Astrocyte of the spinal cord (primary cell): Measurements from ENCODE around the gene LNPK.
A peak's percentile ranks its signal among the peaks of the same experiment; 100 is the strongest.
"Not testable (repeated sequence)": the region's sequence is repeated elsewhere in the genome, so short reads cannot be mapped to it uniquely, and the experiment has no call there.

Source experiments
- DNase-seq: peaks from one replicate; pipeline ENCODE4 v3.0.0; 2011; ENCODE audit warnings: low read depth, low spot score
- H3K4me3 ChIP-seq: 2 replicates; pipeline ENCODE4 v1.5.1; 2011; ENCODE audit warnings: low read depth, mild to moderate bottlenecking, low read length, moderate library complexity
- in situ Hi-C: cut with HindIII; loops from 2 replicates; pipeline ENCODE4 v1.10.0; 2017; ENCODE audit warnings: low sequenced_read_pairs
- TF ChIP-seq, protein P1 (sequence below): IDR thresholded peaks from 2 replicates; pipeline ENCODE4 v1.5.1; 2012; ENCODE audit warnings: low read depth, mild to moderate bottlenecking, low read length, inconsistent platforms

Gene LNPK

GRCh38 chr2:175976391-175977157 lies 25.5 kb downstream of the LNPK start:
- DNase-seq, result peak; percentile 36
- in situ Hi-C loops, result no loop called here
- TF ChIP-seq, protein P1, sequence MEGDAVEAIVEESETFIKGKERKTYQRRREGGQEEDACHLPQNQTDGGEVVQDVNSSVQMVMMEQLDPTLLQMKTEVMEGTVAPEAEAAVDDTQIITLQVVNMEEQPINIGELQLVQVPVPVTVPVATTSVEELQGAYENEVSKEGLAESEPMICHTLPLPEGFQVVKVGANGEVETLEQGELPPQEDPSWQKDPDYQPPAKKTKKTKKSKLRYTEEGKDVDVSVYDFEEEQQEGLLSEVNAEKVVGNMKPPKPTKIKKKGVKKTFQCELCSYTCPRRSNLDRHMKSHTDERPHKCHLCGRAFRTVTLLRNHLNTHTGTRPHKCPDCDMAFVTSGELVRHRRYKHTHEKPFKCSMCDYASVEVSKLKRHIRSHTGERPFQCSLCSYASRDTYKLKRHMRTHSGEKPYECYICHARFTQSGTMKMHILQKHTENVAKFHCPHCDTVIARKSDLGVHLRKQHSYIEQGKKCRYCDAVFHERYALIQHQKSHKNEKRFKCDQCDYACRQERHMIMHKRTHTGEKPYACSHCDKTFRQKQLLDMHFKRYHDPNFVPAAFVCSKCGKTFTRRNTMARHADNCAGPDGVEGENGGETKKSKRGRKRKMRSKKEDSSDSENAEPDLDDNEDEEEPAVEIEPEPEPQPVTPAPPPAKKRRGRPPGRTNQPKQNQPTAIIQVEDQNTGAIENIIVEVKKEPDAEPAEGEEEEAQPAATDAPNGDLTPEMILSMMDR, result no peak
- no peak overlapping the region for H3K4me3 ChIP-seq

DNA sequence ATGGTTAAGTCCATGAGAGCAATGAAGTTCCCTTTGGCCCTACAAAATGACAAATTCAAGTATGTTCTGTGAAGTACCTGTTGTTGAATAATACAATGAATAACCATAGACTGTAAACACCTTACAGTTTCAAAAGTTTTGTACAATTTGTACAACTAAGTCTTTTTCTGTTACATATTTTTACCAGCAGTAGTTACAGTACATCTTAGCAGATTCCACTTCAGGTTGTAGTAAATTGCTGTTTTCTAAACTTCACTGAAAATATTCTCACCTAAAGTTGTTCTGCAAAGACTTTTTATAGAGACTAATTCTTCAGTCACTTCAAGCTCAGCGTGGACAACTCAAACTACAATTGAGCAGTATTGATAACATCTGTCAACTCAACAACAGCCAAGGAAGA lies 28.7 kb downstream of the LNPK start:
- in situ Hi-C loops, result no loop called here
- H3K4me3 ChIP-seq, result no peak overlapping the region
- TF ChIP-seq, protein P1, result no peak
- no peak for DNase-seq

- DNase-seq, result no peak
- in situ Hi-C loops, result no loop called here
- TF ChIP-seq, protein P1, result no peak
- H3K4me3 ChIP-seq, result no peak overlapping the region
Observed at GRCh38 chr2:175966839-175967238, 35.2 kb downstream of the LNPK start.

DNA sequence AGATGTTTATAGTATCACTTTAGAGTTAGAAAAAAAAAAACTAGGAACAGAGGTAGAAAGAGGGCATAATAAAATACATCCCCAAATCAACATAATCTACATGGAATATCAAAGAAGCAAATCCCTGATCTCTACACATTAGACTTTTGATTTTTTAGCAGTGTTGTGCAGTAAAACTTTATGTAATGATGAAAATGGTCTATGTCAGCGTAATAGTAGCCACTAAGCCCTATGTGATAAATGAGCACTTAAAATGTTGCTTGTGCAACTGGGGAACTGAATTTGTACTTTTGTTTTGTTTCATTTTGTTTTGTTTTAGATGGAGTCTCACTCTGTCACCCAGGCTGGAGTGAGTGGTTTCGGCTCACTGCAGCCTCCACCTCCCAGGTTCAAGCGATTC lies 36.3 kb downstream of the LNPK start:
- DNase-seq, result no peak
- no peak overlapping the region for H3K4me3 ChIP-seq
- in situ Hi-C loops, result no loop called here
- TF ChIP-seq, protein P1, result no peak

- no peak for DNase-seq
- TF ChIP-seq, protein P1, result peak; percentile 8
- in situ Hi-C loops, result no loop called here
- H3K4me3 ChIP-seq, result no peak overlapping the region
Observed at GRCh38 chr2:175964195-175964594, 37.9 kb downstream of the LNPK start.

GRCh38 chr2:175963171-175963570 lies 38.9 kb downstream of the LNPK start:
- H3K4me3 ChIP-seq, in situ Hi-C loops, DNase-seq: not testable (repeated sequence)

GRCh38 chr2:175957845-175958244 lies 44.2 kb downstream of the LNPK start:
- DNase-seq, result no peak
- TF ChIP-seq, protein P1, result no peak
- in situ Hi-C loops, result no loop called here

More at GRCh38 chr2:175957845-175958244, 44.2 kb downstream of the LNPK start:
- no peak overlapping the region for H3K4me3 ChIP-seq
